H54 (cell line): ENCODE results near the gene EGFL7.

Experiments
- DNase-seq: peaks from one replicate; pipeline ENCODE4 v3.0.0; 2011; ENCODE audit warnings: low spot score, mixed read lengths; ENCODE audit not compliant: insufficient read length
- FAIRE-seq: peaks from 3 replicates; lab custom pipeline; 2011; peaks lifted over from hg19 to GRCh38; lab: Jason Lieb, UNC
- POLR2A ChIP-seq: IDR thresholded peaks from 2 replicates; pipeline ENCODE4 v1.6.1; 2011; ENCODE audit warnings: low read depth, mild to moderate bottlenecking, low read length

Gene EGFL7

DNA sequence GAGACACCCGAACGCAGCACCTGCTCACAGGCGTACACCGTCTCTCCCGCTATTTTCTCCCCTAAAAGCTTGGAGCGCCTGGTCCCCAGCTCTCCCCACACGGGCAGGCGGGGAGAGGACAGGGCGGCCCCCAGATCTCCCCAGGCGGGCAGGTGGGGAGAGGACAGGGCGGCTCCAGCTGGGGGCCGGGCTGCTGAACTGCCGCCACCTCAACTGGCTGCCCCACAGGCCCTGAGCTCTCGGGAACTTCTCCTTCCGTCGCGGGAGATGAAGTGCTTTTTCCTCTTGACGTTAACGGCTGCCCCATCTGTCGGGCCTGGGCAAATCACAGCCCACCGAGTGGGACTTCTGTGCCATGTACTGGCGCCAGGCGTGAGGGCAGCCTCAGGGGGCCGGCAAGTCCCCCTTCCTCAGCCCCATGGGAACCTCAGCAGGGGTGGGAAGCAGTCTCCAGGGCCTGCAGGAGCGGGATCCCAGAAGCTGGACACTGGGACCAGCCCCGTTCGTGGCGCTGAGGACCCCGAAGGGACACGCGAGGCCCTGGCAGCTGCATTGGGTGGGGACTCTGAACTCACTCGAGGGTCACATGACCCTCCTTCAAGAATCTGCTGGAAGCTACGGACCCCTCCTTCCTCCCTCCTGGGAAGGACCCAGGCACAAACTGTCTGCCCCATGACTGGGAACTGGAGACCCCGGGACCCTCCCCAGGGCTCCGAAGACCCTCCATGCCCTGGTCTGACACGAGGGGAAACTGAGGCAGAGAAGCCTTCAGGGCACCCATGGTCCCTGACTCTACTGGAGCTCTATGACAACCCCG lies 5.7 kb upstream of the EGFL7 start:
- TF ChIP-seq POLR2A = no peak
- DNase-seq (no peak), FAIRE-seq (no peak)

DNA sequence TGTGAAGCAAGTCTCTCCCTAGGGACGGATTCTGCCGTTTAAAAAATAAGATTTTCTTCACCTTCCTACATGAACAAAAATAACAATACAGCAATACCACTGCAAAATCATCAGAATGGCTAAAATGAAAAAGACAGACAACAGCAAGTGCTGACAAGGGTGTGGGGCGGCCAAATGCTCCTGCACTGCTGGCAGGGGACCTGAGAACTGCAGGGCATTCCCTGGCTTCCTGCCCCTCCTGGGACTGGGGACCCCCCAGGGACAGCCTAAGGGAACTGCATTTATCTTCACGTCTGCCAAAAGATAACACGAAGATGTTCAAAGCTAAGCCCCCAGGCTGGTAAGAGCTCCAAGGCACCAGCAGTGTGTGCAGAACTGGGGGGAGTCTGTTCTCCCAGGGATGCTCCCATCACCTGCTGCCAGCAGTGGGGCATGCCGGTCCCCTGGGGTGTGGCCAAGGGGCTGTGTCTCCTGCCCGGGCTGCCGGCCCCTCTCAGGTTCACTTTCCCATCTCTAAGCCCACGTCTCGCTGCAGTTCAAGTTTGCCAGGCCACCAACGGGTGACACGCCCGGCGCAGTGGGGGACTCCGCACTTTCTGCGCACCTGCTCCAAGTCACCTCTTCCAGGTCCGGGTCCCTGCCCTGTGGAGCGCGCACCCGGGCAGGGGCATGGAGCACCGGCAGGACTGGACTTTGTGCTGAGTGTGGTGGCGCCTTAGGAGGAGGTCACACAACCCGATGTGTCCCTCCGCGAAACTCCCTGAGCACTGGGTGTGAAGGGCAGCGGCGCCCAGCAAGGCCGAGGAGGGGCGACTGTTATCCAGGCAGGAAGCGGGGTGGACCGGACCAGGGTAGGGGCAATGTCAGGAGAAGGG lies 4.5 kb upstream of the EGFL7 start:
- no peak for FAIRE-seq
- no peak for DNase-seq
- no peak for TF ChIP-seq POLR2A

DNA sequence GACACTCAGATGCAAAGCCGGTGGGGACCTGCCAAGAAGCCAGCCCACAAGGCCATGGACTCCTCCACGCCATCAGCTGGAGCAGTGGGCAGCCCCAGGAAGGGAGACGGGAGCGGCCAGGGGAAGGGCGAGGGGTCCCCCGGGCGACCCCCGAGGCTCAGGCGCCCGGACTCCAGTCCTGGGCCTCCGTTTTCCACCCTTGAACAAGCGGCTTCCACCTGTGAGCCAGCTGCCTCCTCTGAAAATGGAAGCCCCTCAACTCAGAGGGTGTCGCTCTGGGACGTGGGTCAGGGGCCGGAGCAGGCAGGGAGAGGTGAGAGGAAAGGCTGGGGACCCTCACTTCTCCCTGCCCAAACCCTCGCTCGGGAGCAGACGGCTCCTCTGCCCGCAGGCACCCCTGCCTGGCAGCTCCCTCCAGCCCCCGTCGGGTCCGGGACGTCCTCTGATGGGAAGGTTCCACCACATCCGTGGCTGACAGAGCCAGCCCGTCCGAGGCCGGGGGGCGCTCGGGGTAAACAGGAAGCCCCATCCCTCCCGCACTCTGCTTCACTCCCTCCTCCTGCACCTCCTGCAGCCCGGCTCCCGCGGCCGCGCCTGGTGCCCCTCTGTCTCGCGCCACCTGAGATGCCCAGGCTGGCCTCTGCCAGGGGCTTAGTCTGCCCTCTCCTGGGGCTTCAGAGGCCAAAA lies 3.7 kb upstream of the EGFL7 start:
- DNase-seq (no peak), FAIRE-seq (no peak)
- TF ChIP-seq POLR2A = no peak

DNA sequence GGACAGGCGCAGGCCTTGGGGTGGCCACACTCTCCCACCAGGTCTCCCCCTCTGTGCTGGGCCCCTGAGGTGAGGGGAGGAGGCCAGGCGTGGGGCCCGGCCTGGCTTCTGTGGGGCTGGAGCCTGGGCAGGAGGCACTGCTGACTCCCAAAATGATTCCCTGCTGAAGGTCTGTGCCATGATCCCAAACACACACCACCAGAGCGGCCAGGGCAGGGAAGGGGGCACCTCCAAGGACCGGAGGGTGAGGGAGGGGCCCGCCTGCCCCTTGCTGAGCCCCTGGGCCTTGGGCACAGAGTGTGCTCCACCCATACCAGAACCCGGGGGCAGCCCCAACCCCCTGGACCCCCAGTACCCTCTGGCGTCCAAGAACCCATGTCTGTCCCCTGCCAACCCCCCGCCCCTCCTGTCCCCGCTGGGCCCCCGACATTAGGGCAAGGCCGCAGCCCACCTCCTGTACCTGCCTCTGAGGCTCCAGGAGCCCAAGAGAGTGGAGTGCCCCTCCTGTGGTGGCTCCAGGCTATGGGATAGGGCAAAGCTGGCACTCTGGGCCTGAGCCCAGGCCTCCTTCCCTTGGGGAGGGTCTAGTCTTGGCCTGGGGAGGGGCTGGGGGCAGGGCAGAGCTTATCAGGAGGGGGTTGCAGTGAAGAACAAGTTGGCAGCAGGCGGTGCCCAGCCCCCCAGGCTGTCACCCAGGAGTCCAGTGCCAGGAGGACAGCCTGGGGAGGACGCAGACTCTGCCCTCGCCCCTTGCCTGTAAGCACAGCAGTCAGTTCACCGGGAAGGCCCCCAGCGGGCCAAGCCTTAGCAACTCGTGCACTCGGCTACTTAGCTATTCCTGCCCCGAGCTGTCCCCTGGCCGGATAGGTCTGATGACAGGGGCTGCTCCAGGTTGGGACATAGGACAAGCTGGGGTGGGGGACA lies 2.6 kb upstream of the EGFL7 start:
- FAIRE-seq (no peak), DNase-seq (no peak)
- no peak for TF ChIP-seq POLR2A

DNA sequence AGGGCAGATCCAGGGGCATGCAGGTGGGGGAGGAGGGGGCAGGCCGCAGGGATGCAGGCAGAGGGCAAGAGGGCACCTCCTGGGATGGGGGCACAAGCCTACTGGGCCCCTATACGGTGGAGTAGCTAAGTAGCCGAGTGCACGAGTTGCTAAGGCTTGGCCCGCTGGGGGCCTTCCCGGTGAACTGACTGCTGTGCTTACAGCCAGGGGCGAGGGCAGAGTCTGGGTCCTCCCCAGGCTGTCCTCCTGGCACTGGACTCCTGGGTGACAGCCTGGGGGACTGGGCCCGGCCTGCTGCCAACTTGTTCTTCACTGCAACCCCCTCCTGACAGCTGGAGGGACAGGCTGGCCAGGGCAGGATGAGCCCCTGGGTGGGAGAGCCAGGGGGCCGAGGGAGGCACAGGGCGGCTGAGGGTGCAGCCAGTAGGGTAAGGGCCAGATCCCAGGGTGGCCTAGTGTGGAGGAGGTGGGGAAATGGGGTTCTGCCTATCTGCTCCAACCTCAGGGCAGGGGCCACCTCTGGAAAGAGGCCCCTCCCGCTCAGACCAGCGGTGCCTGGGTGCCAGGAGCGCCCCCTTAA lies 1.7 kb upstream of the EGFL7 start:
- no peak for FAIRE-seq
- DNase-seq = no peak
- TF ChIP-seq POLR2A = no peak

DNA sequence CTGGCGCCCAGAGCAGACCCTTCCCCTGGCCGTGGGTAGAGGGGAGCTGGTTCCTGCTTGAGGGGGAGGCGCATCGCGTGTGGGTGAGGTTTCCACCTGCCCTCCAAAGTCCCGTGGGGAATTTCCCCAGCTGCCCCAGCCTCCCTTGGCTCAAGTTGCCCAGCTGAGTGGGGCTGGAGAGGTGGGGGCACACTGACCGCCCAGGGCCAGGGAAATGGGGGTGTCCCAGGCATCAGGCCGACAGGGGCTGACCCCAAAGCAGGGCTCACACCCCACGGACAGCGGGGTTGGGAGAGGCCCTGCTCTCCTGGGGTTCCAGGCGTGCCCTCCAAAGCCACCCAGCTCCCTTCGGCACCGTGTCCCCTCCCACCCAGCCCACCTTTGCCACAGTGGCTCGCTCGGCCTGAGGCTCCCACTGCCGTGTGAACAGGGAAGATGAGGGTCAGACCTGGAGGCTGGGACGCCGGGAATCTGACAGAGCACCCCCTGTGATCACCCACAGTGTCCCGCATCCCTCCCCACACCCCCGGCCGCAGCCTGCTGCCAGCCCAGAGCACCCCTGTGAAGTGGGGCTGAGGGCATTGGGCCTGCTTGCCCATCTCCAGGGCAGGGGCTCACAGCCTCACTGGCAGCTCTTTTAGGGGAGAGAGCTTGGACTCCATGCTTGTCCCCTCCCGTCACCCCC lies 933 bp upstream of the EGFL7 start:
- no peak for FAIRE-seq
- no peak for TF ChIP-seq POLR2A

DNA sequence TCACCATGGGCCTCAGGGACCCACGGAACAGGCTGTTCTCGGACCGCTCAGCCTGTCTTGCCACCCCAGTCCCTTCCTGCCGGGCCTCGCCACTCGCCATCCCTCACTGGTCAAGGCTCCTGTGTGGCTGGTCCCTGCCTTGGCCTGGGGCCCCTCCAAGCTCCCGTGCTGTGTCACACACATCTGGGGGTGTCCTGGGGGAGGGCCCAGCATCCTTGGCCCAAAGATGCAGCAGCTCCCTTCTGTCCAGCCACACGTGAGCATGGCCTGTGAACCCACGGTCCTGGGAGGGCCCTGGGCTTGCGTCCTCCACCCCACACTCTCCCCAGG lies 425 bp upstream of the EGFL7 start:
- FAIRE-seq (no peak), DNase-seq (no peak)
- TF ChIP-seq POLR2A = no peak

More for the DNA sequence above, 933 bp upstream of the EGFL7 start:
- no peak for DNase-seq

DNA sequence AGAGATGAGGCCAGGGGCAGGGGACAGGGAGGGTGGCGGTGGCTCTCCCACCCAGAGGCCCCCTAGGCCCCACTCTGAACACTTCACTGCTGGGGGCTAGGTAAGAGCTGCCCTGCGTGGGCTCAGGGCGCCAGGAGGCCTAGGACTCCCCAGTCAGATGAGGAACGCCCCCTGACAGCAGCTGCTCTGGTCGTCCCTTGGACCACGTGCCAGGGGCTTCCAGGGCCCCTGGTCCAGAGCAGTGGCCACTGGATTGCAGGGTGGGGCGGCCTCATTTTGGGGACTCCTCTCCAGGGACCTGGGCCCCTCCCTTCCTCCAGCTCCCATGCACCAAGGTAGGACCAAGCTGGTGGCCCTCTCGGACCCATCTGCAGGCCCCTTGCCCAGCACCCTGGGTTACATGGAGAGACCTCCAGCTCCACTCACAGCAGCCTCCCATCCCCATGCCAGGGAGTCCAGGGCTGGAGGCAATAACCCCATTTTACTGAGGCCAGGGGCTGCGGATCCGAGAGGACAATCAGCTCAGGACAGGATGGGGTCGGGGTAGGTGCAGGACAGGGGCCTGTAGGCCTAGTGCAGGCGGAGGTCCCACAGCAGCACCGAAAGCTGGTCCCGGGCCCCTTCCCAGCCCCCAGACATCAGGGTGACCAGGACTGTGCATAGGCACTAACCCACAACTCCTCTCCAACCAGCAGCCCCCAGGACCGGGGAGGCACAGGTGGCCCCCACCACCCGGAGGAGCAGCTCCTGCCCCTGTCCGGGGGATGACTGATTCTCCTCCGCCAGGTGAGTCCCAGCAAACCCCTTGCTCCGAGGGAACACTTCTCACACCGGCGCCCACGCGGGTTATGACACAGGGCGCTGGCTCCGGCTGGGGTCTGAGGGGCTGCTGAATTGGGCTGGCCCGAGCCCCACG lies 1.5 kb downstream of the EGFL7 start:
- no peak for TF ChIP-seq POLR2A
- FAIRE-seq (no peak), DNase-seq (no peak)

DNA sequence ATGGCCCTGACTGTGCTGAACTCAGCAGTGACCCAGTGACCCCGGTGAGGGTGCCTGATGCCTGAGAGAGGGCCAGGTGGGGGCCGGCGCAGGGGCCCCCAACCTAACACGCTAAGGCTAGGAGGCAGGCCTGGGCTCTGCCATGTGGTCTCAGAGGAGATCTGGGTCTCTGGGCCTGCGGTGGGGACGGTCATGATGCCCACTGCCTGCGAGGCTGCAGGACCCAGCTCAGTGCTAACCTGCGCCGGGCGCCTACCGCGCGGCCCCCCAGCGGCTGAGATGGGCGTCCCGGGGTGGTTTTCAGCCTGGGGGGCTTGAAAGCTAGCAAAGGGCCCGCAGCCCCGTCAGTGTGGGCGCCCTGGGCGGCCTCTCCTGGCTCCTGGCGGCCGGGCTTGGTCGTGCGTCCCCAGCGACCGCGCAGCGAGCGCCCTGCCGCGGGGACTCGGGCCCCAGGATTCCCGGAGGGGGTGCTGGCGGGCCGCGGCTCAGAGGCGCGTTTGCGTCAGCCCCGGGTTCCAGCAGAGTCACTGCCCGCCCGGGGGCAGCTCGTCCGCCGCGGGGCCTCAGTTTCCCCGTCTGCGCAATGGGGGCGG lies 2.5 kb downstream of the EGFL7 start:
- no peak for TF ChIP-seq POLR2A
- FAIRE-seq = no peak
- DNase-seq = no peak

DNA sequence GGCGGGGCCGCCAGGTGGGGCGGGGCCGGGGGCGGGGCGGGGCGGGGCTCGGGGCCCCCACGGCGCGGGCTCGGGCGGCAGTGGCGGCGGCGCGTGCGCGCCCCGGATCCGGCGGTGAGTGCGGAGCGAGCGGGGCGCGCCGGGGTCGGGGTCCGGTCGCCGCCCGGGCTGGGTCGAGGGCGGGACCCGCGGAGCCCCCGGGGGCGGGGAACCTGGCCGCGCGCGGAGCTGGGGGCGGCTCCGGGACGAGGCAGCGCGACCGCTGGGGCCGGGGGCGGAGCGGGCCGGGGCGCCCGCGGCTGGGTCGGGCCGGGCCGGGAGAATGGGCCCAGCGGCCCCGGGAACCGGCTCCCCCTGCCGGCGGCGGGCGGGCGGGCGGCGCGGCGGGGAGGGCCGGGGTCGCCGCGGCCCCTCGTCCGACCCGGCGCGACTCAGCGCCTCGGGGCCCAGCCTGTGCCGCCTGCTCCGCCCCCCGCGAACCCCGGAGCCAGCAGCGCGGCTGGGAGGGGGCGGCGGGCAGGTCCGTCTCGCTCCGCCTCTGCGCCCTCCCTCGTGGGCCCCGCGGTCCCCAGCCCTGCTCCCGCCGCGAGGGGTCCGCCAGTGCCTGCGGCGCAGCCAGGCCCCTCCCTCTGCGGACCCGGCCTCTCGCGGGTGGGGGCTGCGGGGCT lies 3.1 kb downstream of the EGFL7 start:
- DNase-seq (peak; percentile 84), FAIRE-seq (no peak)
- TF ChIP-seq POLR2A = peak; percentile 37; the same call in 1 of the 2 replicates
